ENCODE results near the gene GRID2.

- TF ChIP-seq CTCF (conservative IDR thresholded peaks at IDR 0.05) = no peak
- TF ChIP-seq ZFX (IDR thresholded peaks at IDR 0.05) = no peak
These were observed 1441.2 kb downstream of the GRID2 start for GRCh38 chr4:93744961-93745360.
